Activated effector memory CD4-positive, alpha-beta T cell treated with Interleukin-2 at 50 U/mL for 16 hours (primary cell): ENCODE data around the gene ZBED5.
"Not testable (repeated sequence)": the region's sequence is repeated elsewhere in the genome, so short reads cannot be mapped to it uniquely, and the experiment has no call there.

Source experiments
- DNase-seq: peaks from one replicate; pipeline ENCODE4 v3.0.0-alpha.2; 2020

The ZBED5 gene

DNA sequence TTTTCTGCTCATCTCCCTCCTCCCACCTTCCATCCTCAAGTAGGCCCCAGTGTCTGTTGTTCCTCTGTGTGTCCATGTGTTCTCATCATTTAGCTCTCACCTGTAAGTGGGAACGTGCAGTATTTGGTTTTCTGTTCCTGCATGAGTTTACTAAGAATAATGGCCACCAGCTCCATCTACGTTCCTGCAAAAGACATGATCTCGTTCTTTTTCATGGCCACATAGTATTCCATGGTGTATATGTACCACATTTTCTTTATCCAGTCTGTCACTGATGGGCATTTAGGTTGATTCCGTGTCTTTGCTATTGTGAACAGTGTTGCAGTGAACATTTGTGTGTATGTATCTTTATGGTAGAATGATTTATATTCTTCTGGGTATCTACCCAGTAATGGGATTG is 21.0 kb downstream of the ZBED5 start:
- not testable (repeated sequence) for DNase-seq

DNA sequence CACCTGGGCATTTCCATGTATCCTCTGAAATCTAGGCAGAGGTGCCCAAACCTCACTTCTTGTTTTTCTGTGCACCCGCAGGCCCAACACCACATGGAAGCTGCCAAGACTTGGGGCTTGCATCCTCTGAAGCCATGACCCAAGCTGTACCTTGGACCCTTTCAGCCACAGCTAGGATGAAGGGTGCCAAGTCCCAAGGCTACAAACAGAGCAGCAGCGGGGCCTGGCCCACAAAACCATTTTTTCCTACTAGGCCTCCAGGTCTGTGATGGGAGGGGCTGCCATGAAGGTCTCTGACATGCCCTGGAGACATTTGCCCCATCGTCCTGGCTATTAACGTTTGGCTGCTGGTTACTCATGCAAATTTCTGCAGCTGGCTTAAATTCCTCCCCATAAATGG is 28.7 kb downstream of the ZBED5 start:
- no peak for DNase-seq

DNA sequence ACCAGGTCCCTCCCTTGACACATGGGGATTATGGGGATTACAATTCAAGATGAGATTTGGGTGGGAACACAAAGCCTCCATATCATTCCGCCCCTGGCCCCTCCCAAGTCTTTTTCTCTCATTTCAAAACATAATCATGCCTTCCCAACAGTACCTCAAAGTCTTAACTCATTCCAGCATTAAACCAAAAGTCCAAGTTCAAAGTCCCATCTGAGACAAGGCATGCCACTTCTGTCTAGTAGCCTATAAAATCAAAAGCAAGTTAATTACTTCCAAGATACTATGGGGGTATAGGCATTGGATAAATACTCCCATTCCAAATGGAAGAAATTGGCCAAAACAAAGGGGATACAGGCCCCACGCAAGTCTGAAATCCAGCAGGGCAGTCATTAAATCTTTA is 29.5 kb downstream of the ZBED5 start:
- no peak for DNase-seq

DNA sequence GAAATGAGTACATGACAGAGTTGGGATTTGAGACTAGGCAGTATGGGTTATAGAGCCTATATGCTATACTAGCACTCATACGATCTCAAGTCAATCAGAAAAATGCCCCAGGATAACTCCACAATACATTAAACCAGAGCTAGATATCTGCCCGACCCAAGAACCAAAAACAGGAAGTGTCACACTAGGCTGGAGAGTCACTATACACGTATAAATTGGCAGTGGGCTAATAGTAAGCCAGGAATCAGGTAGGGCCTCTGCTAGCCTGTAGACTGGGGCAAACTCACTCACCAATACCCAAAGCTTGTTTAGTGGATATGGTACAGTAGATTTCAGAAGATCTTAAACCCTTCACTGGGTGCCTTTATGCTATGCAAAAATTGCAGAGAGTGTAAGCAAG is 33.0 kb downstream of the ZBED5 start:
- no peak for DNase-seq

DNA sequence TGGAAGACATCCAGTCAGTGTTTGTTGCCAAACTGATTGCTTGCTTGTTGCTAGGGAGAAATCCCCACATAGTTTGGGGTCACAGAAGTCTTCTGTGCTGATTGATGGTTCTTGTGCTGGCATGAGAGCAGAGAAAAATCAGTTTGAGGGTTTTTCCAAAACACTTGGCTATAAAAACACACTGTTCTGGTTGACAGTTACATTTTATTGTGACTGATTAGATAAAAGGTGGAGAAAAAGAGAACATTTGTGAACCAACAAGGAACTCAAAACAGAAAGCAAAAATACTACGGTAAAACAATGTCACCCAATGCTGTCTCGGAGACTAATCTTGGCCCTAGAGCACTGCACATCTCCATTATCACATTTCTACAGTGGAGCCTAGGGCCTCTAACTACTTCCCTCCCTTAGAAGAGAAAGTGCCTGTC is 34.7 kb downstream of the ZBED5 start:
- DNase-seq, result no peak

DNA sequence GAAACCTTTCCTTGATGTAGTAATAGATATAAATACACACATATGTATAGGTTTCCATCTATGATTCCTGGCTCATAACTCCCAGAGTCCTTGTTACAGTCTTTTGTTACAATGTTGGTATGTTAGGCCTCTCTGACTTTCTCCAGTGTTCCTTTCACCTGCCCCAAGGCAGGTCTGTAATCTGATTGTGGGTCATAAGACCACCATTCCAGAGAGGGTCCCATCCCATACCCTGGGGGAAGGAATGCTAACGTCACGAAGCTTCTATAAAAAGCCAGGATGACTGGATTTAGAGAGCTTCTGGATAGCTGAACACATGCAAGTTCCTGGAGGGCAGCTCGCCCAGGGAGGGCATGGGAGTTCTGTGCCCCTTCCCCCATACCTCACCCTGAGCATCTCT is 35.4 kb downstream of the ZBED5 start:
- DNase-seq, result not testable (repeated sequence)

DNA sequence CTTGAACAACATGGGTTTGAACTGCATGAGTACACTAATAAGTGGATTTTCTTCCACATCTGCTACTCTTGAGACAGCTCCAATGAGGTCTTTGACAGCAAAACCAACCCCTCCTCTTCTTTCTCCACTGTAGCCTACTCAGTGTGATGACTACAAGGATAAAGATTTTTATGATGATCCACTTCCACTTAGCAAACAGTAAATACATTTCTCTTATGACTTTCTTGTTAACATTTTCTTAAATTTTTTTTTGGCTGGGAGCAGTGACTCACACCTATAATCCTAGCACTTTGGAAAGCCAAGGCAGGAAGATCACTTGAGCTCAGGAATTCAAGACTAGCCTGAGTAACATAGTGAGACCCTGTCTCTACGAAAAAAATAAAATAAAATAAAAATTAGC is 39.3 kb downstream of the ZBED5 start:
- no peak for DNase-seq

DNA sequence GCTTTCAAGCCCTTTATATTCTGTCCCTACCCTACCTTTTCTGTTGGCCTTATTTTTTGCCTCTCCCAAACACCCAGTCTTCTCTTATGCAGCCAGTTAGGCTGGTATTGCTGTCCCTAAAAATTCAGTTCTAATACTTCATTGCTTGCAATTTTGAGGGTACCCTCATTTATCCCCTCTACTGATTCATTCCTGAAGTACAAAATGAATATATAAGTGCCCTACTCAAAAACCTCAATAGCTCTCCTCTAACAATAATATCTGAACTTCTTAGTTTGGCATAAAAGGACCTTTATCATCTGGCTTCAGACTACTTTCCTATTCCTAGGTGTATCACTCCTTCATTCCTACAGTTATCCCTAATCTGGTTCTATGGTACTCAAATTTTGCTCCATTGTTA is 43.9 kb downstream of the ZBED5 start:
- DNase-seq, result no peak

DNA sequence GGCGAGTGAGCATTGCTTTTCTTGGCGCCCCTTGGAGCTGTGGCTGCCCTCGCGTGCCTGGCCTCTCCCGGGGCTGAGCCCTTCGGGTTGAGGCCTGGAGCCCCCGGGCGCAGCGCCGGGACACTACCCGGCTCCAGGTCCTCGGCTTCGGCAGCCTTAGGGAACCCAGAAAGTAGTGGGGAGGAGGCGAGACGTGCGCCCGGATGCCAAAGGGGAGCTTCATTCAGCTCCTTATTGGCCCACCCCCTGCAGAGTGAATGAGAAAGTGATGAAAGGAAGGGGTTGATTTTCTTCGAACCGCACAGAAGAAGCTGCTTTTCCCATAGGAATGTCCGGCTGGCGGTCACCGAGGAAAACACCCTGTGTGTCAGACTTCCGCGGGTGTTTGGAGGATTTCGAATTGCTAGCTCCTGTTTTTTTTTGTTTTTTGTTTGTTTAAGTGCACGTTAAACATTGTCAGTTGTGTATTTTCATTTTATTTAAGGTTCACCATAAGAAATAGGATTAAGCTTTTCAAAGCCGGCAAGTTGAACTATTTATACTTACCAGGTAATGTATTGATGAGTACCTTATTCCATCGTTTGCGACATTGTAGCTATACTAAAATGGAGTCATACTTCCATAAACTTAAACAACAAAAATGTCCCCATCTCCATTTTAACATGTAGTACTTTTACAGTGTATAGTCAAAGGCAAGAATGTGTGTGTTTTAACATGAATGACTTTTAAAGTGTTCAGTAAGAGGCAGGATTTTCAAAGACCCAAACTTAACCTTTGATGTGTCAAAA is 48.3 kb downstream of the ZBED5 start:
- no peak for DNase-seq

DNA sequence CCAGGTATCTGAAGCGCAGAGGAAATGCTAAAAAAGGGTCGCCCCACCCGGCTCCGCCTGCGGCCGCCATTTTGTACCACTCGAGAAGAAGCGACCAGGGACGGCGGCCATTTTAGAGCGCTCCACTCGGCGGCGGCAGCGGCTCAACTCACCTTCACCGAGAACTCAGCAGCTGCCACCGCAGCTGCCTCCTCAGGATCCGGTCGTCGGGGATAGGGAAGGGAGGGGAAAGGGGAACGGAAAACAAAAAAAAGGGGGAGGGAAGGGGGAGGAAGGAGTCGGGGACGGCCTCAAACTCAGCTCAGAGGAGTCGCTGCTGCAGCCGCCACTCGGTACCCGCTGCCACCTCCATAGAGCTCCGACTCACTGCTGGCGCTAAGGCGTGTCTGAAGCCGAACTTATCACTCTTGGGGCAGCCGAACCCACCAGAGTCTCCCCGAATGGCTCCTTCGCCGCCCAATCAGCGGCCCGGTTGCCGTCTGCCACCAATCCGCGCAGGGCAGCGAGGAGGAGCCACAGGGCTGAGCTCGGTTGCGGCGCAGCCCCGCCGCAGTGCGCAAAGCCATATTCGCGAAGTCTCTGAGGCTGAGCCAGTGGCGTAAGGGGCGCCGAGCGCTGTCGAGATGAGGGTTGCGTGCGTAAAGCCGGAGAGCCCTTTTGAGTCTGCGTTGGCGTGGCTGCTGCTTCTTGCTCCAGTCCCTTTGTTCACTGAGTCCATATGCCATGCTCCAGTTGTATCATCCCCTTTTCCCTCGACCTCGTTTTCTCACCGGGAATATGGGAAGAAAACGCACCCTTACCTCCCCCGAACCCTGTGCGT is 49.1 kb downstream of the ZBED5 start, which contains the start of gene EIF4G2:
TSS of gene EIF4G2 (minus strand) at position 374 of the 820 bp plus-strand sequence.
- DNase-seq, result peak; percentile 98

DNA sequence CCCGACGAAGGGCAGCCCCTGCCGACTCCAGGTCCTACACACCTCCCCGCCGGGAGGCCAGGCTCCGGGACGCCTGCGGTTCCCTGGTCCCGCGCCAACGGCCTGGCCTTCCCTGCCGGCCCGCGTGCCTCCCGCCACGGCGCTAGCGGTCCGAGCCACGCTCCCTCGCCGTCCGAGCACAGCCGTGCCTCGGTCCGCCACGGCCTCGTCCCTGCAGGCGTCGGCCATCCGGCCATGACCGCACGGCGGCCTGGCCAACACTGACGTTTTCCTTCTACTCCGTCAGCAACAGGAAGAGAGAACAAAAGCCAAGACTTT is 49.7 kb downstream of the ZBED5 start:
- DNase-seq, result no peak

DNA sequence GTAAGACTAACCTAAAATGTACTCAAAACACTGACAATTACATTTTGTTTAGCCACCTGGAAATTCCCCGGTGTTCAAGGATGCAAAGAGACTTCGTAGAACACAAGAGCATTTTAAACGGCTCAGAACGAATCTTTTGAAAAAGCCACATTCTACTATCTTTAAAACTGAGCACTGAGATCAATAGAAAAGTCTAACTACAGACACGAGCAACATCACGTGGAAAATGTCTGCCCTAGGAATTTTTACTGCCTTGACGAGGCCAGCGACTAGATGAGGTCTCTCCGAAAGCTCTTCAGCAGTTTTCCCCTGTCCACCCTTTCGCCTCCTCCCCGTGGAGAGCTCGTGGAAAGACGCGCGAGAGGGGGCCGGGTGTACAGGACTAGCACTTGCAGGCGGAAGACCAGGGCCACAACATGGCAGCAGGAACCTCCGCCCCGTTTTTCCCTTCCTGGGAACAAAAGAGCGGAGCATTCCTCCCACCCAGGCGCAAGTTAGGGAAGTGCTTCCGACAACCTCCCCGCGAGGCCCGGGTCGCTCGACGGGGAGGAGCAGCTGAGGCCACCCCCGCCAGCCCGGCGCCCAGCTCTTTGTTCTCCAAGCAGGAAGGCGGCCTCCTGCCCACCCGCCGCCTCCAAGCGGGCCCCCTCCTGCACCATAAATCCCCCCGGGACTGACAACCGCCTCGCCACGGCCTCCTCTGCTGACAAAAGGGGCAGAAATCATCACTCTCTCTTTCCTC is 50.2 kb downstream of the ZBED5 start:
- peak; percentile 37 for DNase-seq

DNA sequence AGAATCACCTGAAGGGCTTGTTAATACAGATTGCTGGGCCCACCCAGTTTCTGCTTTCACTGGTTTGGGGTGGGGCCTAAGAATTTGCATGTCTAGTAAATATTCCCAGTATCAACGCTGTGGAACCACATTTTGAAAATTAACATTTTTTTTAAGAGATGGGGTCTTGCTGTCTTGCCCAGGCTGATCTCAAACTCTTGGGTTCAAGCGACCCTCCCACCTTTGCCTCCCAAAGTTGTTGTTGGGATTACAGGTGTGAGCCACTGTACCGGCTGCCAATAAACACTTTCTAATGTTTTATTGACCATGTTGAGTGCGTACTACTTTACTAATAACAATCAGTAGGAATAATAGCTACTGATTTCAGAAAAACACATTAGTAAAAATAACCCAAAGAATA is 51.6 kb downstream of the ZBED5 start:
- DNase-seq, result no peak

DNA sequence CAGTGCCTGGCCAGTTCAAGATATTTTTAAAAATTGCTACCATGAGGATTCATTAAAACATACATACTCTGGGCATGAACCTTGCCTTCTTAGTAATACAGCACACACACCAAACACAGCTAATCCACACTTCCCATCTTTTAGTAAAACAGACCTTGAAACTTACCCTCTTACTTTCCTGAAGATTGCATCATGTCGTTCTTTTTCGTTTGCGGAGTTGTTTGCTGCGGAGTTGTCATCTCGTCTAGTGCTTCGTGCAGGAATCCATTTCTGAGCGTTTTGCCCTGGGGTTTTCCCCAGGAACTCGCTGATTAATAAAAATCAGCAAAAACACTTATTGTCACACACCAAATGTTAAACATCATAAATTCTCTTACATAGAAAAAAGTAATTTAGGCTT is 52.1 kb downstream of the ZBED5 start:
- no peak for DNase-seq

DNA sequence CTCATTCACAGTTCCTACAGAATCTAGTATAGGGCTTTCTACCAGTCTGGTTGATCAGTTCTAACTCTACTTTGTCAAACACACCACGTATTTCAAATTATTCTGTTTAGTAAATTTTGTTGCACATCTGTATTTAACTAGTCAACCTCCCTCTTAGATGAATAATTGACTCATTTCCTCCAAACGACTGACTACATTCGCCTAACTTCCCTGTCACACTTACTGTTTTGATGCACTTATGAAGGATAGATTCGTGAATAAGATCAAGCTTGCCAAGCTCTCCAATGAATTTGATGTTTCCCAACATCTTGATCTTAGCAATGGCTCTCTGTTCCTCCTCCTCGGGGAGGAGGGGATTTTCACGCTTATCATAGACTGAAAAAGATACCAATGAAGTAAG is 54.2 kb downstream of the ZBED5 start:
- DNase-seq, result no peak
